Measurements from ENCODE around the gene CELA2B.

CELA2B gene

GRCh38 chr1:15524283-15525049 lies 48.6 kb downstream of the CELA2B start:
- peak overlapping the region; percentile 80 for H3K4me3 ChIP-seq (ENCODE audit: low read length)

GRCh38 chr1:15525050-15526020 lies 49.4 kb downstream of the CELA2B start:
- H3K9ac ChIP-seq (ENCODE audit: low read length): peak overlapping the region; percentile 62
- H3K27me3 ChIP-seq (replicated peaks; ENCODE audit: control insufficient read depth, insufficient read depth, low read length): no peaks in the 10 kb centered on the region
- no peak for DNase-seq (ENCODE audit: low read depth)
- peaks cover under 1% of the 10 kb centered on the region for H3K36me3 ChIP-seq (ENCODE audit: control insufficient read depth, insufficient read depth, low read length, severe bottlenecking)
- no peaks in the 10 kb centered on the region for H3K9me3 ChIP-seq (ENCODE audit: control insufficient read depth, low read length)
- H3K4me3 ChIP-seq (ENCODE audit: low read length): peak overlapping the region; percentile 87
- peaks cover 29% of the 10 kb centered on the region for H3K4me1 ChIP-seq (ENCODE audit: control insufficient read depth, insufficient read depth, low read length)

More at GRCh38 chr1:15524283-15525049, 48.6 kb downstream of the CELA2B start:
- Histone ChIP-seq H3K36me3 (ENCODE audit: control insufficient read depth, insufficient read depth, low read length, severe bottlenecking) (no peaks in the 10 kb centered on the region), H3K9me3 (ENCODE audit: control insufficient read depth, low read length) (no peaks in the 10 kb centered on the region), H3K27me3 (replicated peaks; ENCODE audit: control insufficient read depth, insufficient read depth, low read length) (no peaks in the 10 kb centered on the region), H3K4me1 (ENCODE audit: control insufficient read depth, insufficient read depth, low read length) (peaks cover 29% of the 10 kb centered on the region), H3K9ac (ENCODE audit: low read length) (peak overlapping the region; percentile 78)
- peak; percentile 100 for DNase-seq (ENCODE audit: low read depth)

GRCh38 chr1:15526021-15526489 lies 50.2 kb downstream of the CELA2B start:
- no peak for DNase-seq (ENCODE audit: low read depth)
- Histone ChIP-seq H3K27me3 (replicated peaks; ENCODE audit: control insufficient read depth, insufficient read depth, low read length) (no peaks in the 10 kb centered on the region), H3K4me1 (ENCODE audit: control insufficient read depth, insufficient read depth, low read length) (peaks cover 29% of the 10 kb centered on the region)

GRCh38 chr1:15526490-15527339 lies 50.8 kb downstream of the CELA2B start, which contains the start of gene DNAJC16:
DNAJC16 (plus strand) TSS chr1:15526848; CDS start chr1:15529106, 2,258 bp downstream.
- no peaks in the 10 kb centered on the region for H3K27me3 ChIP-seq (replicated peaks; ENCODE audit: control insufficient read depth, insufficient read depth, low read length)
- peak; percentile 100 for DNase-seq (ENCODE audit: low read depth)
- H3K4me3 ChIP-seq (ENCODE audit: low read length): peak within 1 kb of the TSS; percentile 87
- peak within 1 kb of the TSS; percentile 89 for H3K9ac ChIP-seq (ENCODE audit: low read length)
- H3K4me1 ChIP-seq (ENCODE audit: control insufficient read depth, insufficient read depth, low read length): peaks cover 29% of the 10 kb centered on the region
- H3K36me3 ChIP-seq (ENCODE audit: control insufficient read depth, insufficient read depth, low read length, severe bottlenecking): peaks cover 9% of the 10 kb centered on the region
- no peaks in the 10 kb centered on the region for H3K9me3 ChIP-seq (ENCODE audit: control insufficient read depth, low read length)

More at GRCh38 chr1:15526021-15526489, 50.2 kb downstream of the CELA2B start:
- no peaks in the 10 kb centered on the region for H3K9me3 ChIP-seq (ENCODE audit: control insufficient read depth, low read length)
- peak overlapping the region; percentile 87 for H3K4me3 ChIP-seq (ENCODE audit: low read length)
- peaks cover 7% of the 10 kb centered on the region for H3K36me3 ChIP-seq (ENCODE audit: control insufficient read depth, insufficient read depth, low read length, severe bottlenecking)
- H3K9ac ChIP-seq (ENCODE audit: low read length): peak overlapping the region; percentile 62

- Histone ChIP-seq H3K4me1 (ENCODE audit: control insufficient read depth, insufficient read depth, low read length) (peaks cover 15% of the 10 kb centered on the region), H3K27me3 (replicated peaks; ENCODE audit: control insufficient read depth, insufficient read depth, low read length) (no peaks in the 10 kb centered on the region), H3K9ac (ENCODE audit: low read length) (no peak overlapping the region), H3K4me3 (ENCODE audit: low read length) (no peak overlapping the region), H3K9me3 (ENCODE audit: control insufficient read depth, low read length) (no peaks in the 10 kb centered on the region), H3K36me3 (ENCODE audit: control insufficient read depth, insufficient read depth, low read length, severe bottlenecking) (peaks cover 30% of the 10 kb centered on the region)
- no peak for DNase-seq (ENCODE audit: low read depth)
Measured at GRCh38 chr1:15531003-15531402, 55.1 kb downstream of the CELA2B start.

- H3K9me3 ChIP-seq (ENCODE audit: control insufficient read depth, low read length): no peaks in the 10 kb centered on the region
- peaks cover 11% of the 10 kb centered on the region for H3K4me1 ChIP-seq (ENCODE audit: control insufficient read depth, insufficient read depth, low read length)
- H3K9ac ChIP-seq (ENCODE audit: low read length): no peak overlapping the region
- no peak overlapping the region for H3K4me3 ChIP-seq (ENCODE audit: low read length)
- peaks cover 36% of the 10 kb centered on the region for H3K36me3 ChIP-seq (ENCODE audit: control insufficient read depth, insufficient read depth, low read length, severe bottlenecking)
- no peaks in the 10 kb centered on the region for H3K27me3 ChIP-seq (replicated peaks; ENCODE audit: control insufficient read depth, insufficient read depth, low read length)
- no peak for DNase-seq (ENCODE audit: low read depth)
Measured at GRCh38 chr1:15531682-15532081, 55.8 kb downstream of the CELA2B start.

- no peak overlapping the region for H3K4me3 ChIP-seq (ENCODE audit: low read length)
- no peak overlapping the region for H3K9ac ChIP-seq (ENCODE audit: low read length)
- H3K36me3 ChIP-seq (ENCODE audit: control insufficient read depth, insufficient read depth, low read length, severe bottlenecking): peaks cover 83% of the 10 kb centered on the region
- no peaks in the 10 kb centered on the region for H3K9me3 ChIP-seq (ENCODE audit: control insufficient read depth, low read length)
- peaks cover 9% of the 10 kb centered on the region for H3K4me1 ChIP-seq (ENCODE audit: control insufficient read depth, insufficient read depth, low read length)
- no peak for DNase-seq (ENCODE audit: low read depth)
- H3K27me3 ChIP-seq (replicated peaks; ENCODE audit: control insufficient read depth, insufficient read depth, low read length): no peaks in the 10 kb centered on the region
Measured at GRCh38 chr1:15538771-15539170, 62.9 kb downstream of the CELA2B start.

- Histone ChIP-seq H3K36me3 (ENCODE audit: control insufficient read depth, insufficient read depth, low read length, severe bottlenecking) (peaks cover 84% of the 10 kb centered on the region), H3K4me1 (ENCODE audit: control insufficient read depth, insufficient read depth, low read length) (peaks cover 12% of the 10 kb centered on the region), H3K9ac (ENCODE audit: low read length) (no peak overlapping the region), H3K27me3 (replicated peaks; ENCODE audit: control insufficient read depth, insufficient read depth, low read length) (no peaks in the 10 kb centered on the region), H3K9me3 (ENCODE audit: control insufficient read depth, low read length) (no peaks in the 10 kb centered on the region), H3K4me3 (ENCODE audit: low read length) (no peak overlapping the region)
- peak; percentile 19 for DNase-seq (ENCODE audit: low read depth)
Measured at GRCh38 chr1:15540186-15540585, 64.3 kb downstream of the CELA2B start.
